Endothelial cell of umbilical vein (primary cell): ENCODE data around the gene LEUTX.

ENCODE experiments used
- EZH2 ChIP-seq: IDR thresholded peaks from 2 replicates; pipeline ENCODE4 v1.6.1; 2012; ENCODE audit warnings: borderline replicate concordance, low read depth, mild to moderate bottlenecking, moderate library complexity, low read length, inconsistent platforms; ENCODE audit not compliant: severe bottlenecking
- FOS ChIP-seq: IDR thresholded peaks from 2 replicates; pipeline ENCODE4 v1.6.1; 2011; ENCODE audit warnings: mild to moderate bottlenecking, low read length, moderate library complexity, borderline replicate concordance; ENCODE audit not compliant: insufficient read depth
- JUN ChIP-seq: IDR thresholded peaks from 2 replicates; pipeline ENCODE4 v1.6.1; 2011; ENCODE audit warnings: borderline replicate concordance, low read depth; ENCODE audit not compliant: insufficient read length, insufficient read depth
- MYC ChIP-seq: IDR thresholded peaks from one replicate; pipeline ENCODE4 v1.6.1; 2011; ENCODE audit warnings: mild to moderate bottlenecking, low read depth, low read length
- POLR2A ChIP-seq: IDR thresholded peaks from 2 replicates; pipeline ENCODE4 v1.6.1; 2012; ENCODE audit warnings: low read depth, mild to moderate bottlenecking, control low read depth, low read length
- POLR2AphosphoS5 ChIP-seq: IDR thresholded peaks from 2 replicates; pipeline ENCODE4 v1.6.1; 2012; ENCODE audit warnings: low read depth, mild to moderate bottlenecking, control low read depth, low read length, moderate library complexity; ENCODE audit not compliant: insufficient read depth
- TF ChIP-seq, protein P1 (sequence below), 2 donors: IDR thresholded peaks; 1 replicate in 1 of 2; 2 replicates in 1 of 2; pipeline ENCODE4 v1.5.1; 2011; ENCODE audit warnings: low read length in 2 of 2, mild to moderate bottlenecking in 2 of 2, moderate library complexity in 2 of 2, control low read depth in 1 of 2, inconsistent platforms in 1 of 2, low read depth in 1 of 2; ENCODE audit not compliant: insufficient read depth in 1 of 2; ENCODE audit errors: extremely low read depth in 1 of 2

DNA sequence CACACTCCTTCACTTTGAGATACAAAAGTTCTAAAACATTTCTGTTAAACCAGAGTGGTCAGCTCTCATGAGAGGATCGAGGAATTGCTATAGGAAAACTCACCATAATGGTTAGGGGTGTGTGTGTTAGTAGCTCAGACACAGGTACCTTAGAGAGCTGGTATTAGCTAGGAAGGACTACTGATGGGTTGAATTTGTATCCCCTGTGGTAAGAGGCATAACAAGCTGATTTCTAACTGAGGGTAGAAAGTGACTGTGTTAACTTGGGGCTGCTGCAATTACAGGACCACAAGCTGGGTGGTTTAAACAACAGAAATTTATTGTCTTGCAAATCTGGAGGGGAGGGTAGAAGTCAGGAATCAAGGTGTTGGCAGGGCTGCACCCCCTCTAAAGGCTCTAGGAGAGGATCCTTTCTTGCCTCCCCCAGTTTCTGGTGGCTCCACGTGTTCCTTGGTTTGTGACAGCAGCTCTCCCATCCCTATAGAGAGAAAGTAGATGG lies 17.4 kb downstream of the LEUTX start:
- TF ChIP-seq POLR2AphosphoS5 = no peak
- TF ChIP-seq, protein P1, sequence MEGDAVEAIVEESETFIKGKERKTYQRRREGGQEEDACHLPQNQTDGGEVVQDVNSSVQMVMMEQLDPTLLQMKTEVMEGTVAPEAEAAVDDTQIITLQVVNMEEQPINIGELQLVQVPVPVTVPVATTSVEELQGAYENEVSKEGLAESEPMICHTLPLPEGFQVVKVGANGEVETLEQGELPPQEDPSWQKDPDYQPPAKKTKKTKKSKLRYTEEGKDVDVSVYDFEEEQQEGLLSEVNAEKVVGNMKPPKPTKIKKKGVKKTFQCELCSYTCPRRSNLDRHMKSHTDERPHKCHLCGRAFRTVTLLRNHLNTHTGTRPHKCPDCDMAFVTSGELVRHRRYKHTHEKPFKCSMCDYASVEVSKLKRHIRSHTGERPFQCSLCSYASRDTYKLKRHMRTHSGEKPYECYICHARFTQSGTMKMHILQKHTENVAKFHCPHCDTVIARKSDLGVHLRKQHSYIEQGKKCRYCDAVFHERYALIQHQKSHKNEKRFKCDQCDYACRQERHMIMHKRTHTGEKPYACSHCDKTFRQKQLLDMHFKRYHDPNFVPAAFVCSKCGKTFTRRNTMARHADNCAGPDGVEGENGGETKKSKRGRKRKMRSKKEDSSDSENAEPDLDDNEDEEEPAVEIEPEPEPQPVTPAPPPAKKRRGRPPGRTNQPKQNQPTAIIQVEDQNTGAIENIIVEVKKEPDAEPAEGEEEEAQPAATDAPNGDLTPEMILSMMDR (IDR thresholded peaks at IDR 0.05; ENCODE audit: extremely low read depth in 1 of 2, insufficient read depth in 1 of 2, low read depth in 1 of 2, low read length in 2 of 2) = no peak
- no peak for TF ChIP-seq POLR2A
- TF ChIP-seq MYC = no peak
- no peak for TF ChIP-seq FOS
- no peak for TF ChIP-seq JUN
- TF ChIP-seq EZH2 = no peak
